CD4-positive, alpha-beta memory T cell (primary cell): ENCODE results near the gene WSCD2. TPM values are rescaled to one million over a fixed set of nuclear protein-coding genes. Genes with fewer than 3 reads are reported as not detected.

ENCODE experiments used
- CTCF ChIA-PET: fragments of 350-600 bp; sonication (Branson Sonifier 250); formaldehyde crosslinking; loops from one replicate; lab custom pipeline; 2021; ENCODE audit warnings: inconsistent platforms; ENCODE audit not compliant: partially characterized antibody; lab: Charles Lee
- POLR2A ChIA-PET: fragments of 350-600 bp; sonication (Branson Sonifier 250); formaldehyde crosslinking; loops from one replicate; lab custom pipeline; 2021; ENCODE audit not compliant: partially characterized antibody; lab: Charles Lee
- DNase-seq, 5 donors: peaks; one replicate each; pipeline versions ENCODE4 v3.0.0 to v3.0.0-alpha.2; 2020 to 2022; ENCODE audit warnings: mixed read lengths in 1 of 5
- H3K27ac ChIP-seq: one replicate; pipeline ENCODE4 v1.7.0; 2013; ENCODE audit warnings: low read depth, low read length
- H3K27me3 ChIP-seq: 2 replicates; pipeline ENCODE4 v1.7.0; 2013; ENCODE audit warnings: mild to moderate bottlenecking, low read length, moderate library complexity; ENCODE audit not compliant: insufficient read depth
- H3K36me3 ChIP-seq: 2 replicates; pipeline ENCODE4 v1.7.0; 2013; ENCODE audit warnings: mild to moderate bottlenecking, low read length, moderate library complexity; ENCODE audit not compliant: insufficient read depth
- H3K4me1 ChIP-seq: 2 replicates; pipeline ENCODE4 v1.7.0; 2013; ENCODE audit warnings: mild to moderate bottlenecking, low read length, moderate library complexity; ENCODE audit not compliant: insufficient read depth
- H3K4me3 ChIP-seq, 2 donors: one replicate each; pipeline ENCODE4 v1.7.0; 2013; ENCODE audit warnings: low read length in 2 of 2, mild to moderate bottlenecking in 1 of 2
- H3K9me3 ChIP-seq, 2 donors: one replicate each; pipeline ENCODE4 v1.7.0; 2013; ENCODE audit warnings: low read length in 2 of 2, control low read depth in 1 of 2; ENCODE audit not compliant: control insufficient read depth in 1 of 2
- H3K27ac Mint-ChIP-seq, 7 donors: one replicate each; pipeline ENCODE4 v1.8.0; 2020 to 2021; ENCODE audit warnings: mixed read lengths in 7 of 7, mild to moderate bottlenecking in 6 of 7, inconsistent platforms in 3 of 7, moderate library complexity in 3 of 7
- H3K27me3 Mint-ChIP-seq, 2 donors: one replicate each; pipeline ENCODE4 v1.8.0; 2020 to 2021; ENCODE audit warnings: mixed read lengths in 2 of 2
- H3K36me3 Mint-ChIP-seq, 2 donors: one replicate each; pipeline ENCODE4 v1.8.0; 2020 to 2021; ENCODE audit warnings: mixed read lengths in 2 of 2, inconsistent platforms in 1 of 2, mild to moderate bottlenecking in 1 of 2
- H3K4me1 Mint-ChIP-seq, 4 donors: one replicate each; pipeline ENCODE4 v1.8.0; 2020 to 2021; ENCODE audit warnings: mixed read lengths in 4 of 4, mild to moderate bottlenecking in 1 of 4
- H3K4me3 Mint-ChIP-seq, 8 donors: one replicate each; pipeline ENCODE4 v1.8.0; 2020 to 2021; ENCODE audit warnings: mixed read lengths in 8 of 8, mild to moderate bottlenecking in 7 of 8, moderate library complexity in 6 of 8, inconsistent platforms in 3 of 8
- H3K9me3 Mint-ChIP-seq, 8 donors: one replicate each; pipeline ENCODE4 v1.8.0; 2020 to 2021; ENCODE audit warnings: mixed read lengths in 8 of 8, mild to moderate bottlenecking in 5 of 8, inconsistent platforms in 3 of 8, moderate library complexity in 1 of 8
- intact Hi-C: fragments of 100-400 bp; cut with micrococcal nuclease; formaldehyde crosslinking; loops from one replicate; pipeline ENCODE4 v1.15.1; 2023
- polyA plus RNA-seq, 2 donors: library from polyadenylated mRNA; unstranded; fragments of 300-500 nt; fragmentation: Illumina TruSeq; gene quantifications; one replicate each; pipeline ENCODE4 v1.2.3, GENCODE V29; 2021
- total RNA-seq, 2 experiments: library from RNA; stranded (reverse); gene quantifications; one replicate each; pipeline ENCODE4 v1.2.3, GENCODE V29; 2021

WSCD2 gene
- total and polyA plus RNA-seq, 4 experiments from 2014 or later: not detected

DNA sequence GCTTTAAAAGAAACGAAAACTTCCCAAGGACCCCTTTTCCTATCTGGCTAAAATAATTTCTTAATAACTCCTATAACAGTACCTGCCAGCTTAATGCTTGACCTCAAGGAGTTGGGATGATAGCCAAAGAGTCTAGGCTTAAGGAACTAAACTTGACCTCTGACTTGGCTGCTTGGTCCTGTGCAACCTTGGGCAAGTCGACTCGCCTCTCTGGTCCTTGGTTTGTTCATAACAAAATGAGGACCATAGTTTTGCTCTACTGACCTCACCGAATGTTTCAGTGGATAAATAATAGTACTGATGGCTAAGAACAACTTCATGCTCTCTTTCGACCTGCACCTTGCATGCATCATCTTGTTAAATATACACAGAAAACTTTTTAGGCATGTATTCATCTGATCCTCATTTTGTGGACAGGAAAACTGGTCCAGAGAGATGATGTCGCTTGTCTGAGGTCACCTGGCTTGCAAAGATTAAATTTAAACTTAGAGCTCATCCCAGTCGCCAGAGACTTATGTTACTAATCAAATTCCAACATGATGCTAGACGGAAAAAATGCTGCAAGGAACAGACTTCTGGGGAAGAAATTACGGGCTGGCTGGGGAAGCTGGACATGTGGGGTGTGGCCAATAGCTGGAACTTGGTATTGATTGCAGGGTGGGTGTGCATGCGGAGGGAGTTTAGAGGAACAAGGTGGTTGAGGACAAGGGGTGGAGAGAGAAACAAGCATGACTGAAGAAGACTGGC is 38.0 kb upstream of the WSCD2 start:
- ChIA-PET POLR2A (no interaction called here), CTCF (interaction anchor here (1.1 kb wide), 1 partner anchor 11 kb away, joined by 3 read pairs; no protein-coding TSS in a partner anchor)
- intact Hi-C loops: no loop called here

DNA sequence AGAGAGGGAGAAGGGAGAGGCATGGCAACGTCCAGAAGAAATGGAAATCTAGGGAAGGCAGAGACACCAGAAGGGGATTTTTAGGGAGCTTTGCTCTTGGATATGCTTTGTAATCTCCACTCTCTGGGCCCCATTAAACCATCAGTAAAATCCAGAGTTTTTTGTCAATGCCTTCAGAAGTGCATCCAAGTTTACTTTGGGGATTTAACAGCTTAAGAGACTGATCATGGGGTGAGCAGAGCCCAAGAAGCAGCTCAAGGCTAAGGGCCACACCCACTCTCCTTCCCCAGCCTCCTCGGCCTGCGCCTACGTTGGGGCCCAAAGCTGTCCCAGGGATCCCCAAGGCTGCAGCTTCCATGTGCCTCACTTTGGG is 37.4 kb upstream of the WSCD2 start:
- CTCF ChIA-PET: interaction anchor here (1.1 kb wide), 1 partner anchor 12 kb away, joined by 3 read pairs; no protein-coding TSS in a partner anchor
- H3K4me3 ChIP-seq: no peak overlapping the region
- POLR2A ChIA-PET: no interaction called here

More for the DNA sequence above, 38.0 kb upstream of the WSCD2 start:
- no peak for DNase-seq
- Histone ChIP-seq H3K36me3 (no peaks in the 10 kb centered on the region), H3K27ac (no peak overlapping the region), H3K4me1 (no peaks in the 10 kb centered on the region), H3K9me3 (no peaks in the 10 kb centered on the region), H3K4me3 (no peak overlapping the region), H3K27me3 (no peaks in the 10 kb centered on the region)
- Mint-ChIP-seq H3K27ac (no peak overlapping the region), H3K9me3 (peaks cover 0 to 24% (median 18%) of the 10 kb centered on the region in 8 donors), H3K4me1 (peaks cover 0 to 1% (median 0%) of the 10 kb centered on the region in 4 donors), H3K36me3 (no peaks in the 10 kb centered on the region), H3K4me3 (no peak overlapping the region), H3K27me3 (peaks cover 5 to 11% of the 10 kb centered on the region in 2 donors)

DNA sequence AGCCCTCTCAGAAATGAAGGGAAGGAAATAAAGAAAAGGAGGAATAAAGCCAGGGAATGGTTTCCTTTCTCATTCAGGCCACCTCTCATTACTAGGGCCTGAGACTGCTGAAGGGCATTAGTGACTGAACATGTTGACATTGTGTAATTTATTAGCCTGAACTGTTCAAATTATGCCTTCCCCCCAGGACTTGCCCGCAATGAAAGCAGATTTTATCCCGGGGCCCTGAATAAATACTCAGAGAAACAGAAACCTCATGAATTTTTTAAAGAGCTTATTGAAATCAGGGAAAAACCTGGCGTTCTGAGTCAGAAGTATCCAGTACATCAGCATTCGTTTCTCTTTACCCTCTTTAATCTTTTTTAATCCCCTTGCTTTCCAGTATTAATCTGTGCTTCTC is 35.9 kb upstream of the WSCD2 start:
- CTCF ChIA-PET: no interaction called here
- no peak overlapping the region for H3K4me3 ChIP-seq
- POLR2A ChIA-PET: no interaction called here

More for the DNA sequence above, 37.4 kb upstream of the WSCD2 start:
- Histone ChIP-seq H3K9me3 (no peaks in the 10 kb centered on the region), H3K27me3 (no peaks in the 10 kb centered on the region), H3K27ac (no peak overlapping the region), H3K4me1 (no peaks in the 10 kb centered on the region), H3K36me3 (no peaks in the 10 kb centered on the region)
- intact Hi-C loops: no loop called here
- H3K36me3 Mint-ChIP-seq: no peaks in the 10 kb centered on the region
- H3K27me3 Mint-ChIP-seq: peaks cover 5 to 11% of the 10 kb centered on the region in 2 donors
- no peak overlapping the region for H3K4me3 Mint-ChIP-seq
- DNase-seq: no peak
- no peak overlapping the region for H3K27ac Mint-ChIP-seq
- H3K4me1 Mint-ChIP-seq: peaks cover 0 to 1% (median 0%) of the 10 kb centered on the region in 4 donors
- H3K9me3 Mint-ChIP-seq: peaks cover 0 to 24% (median 18%) of the 10 kb centered on the region in 8 donors

DNA sequence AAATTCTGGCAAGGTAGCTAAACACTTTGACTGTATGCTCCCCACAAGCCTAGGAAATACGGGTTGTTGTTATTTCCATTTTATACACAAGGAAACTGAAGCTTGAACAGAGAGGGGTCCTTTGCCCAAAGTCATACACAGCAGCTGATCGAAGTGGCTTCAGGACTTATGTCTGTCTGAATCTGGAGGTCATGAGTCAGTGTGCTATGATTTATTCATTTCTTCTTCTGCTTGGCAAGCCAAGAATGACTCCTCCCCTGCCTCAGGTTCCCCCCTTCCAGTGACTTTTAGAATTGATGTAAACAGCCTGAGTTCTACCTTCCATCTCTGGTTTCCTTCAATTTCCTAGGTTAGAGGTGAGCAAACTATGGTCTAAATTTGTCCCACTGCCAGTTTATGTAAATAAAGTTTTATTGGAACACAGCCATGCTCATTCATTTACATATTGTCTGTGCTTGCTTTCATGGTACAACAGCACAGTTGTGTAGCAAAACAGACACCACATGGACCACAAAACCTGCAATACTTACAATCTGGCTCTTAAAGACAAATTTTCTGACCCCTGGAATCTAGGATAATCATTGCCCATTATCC is 34.9 kb upstream of the WSCD2 start:
- peaks cover 0 to 4% (median 0%) of the 10 kb centered on the region in 8 donors for H3K9me3 Mint-ChIP-seq
- no peak overlapping the region for H3K4me3 Mint-ChIP-seq
- H3K36me3 ChIP-seq: no peaks in the 10 kb centered on the region
- H3K27ac Mint-ChIP-seq: no peak overlapping the region
- intact Hi-C loops: no loop called here
- H3K4me1 Mint-ChIP-seq: peaks cover 0 to 1% (median 0%) of the 10 kb centered on the region in 4 donors
- no peak overlapping the region for H3K27ac ChIP-seq
- POLR2A ChIA-PET: no interaction called here
- CTCF ChIA-PET: no interaction called here
- H3K4me3 ChIP-seq: no peak overlapping the region
- DNase-seq: no peak
- no peaks in the 10 kb centered on the region for H3K27me3 ChIP-seq
- H3K36me3 Mint-ChIP-seq: no peaks in the 10 kb centered on the region
- H3K9me3 ChIP-seq: no peaks in the 10 kb centered on the region
- peaks cover 5 to 12% of the 10 kb centered on the region in 2 donors for H3K27me3 Mint-ChIP-seq
- H3K4me1 ChIP-seq: no peaks in the 10 kb centered on the region

More for the DNA sequence above, 35.9 kb upstream of the WSCD2 start:
- no peaks in the 10 kb centered on the region for H3K4me1 ChIP-seq
- no peak for DNase-seq
- H3K9me3 ChIP-seq: no peaks in the 10 kb centered on the region
- peaks cover 0 to 11% (median 4%) of the 10 kb centered on the region in 8 donors for H3K9me3 Mint-ChIP-seq
- H3K27ac ChIP-seq: no peak overlapping the region
- no peaks in the 10 kb centered on the region for H3K27me3 ChIP-seq
- peaks cover 5 to 12% of the 10 kb centered on the region in 2 donors for H3K27me3 Mint-ChIP-seq
- intact Hi-C loops: no loop called here
- peaks cover 0 to 1% (median 0%) of the 10 kb centered on the region in 4 donors for H3K4me1 Mint-ChIP-seq
- no peak overlapping the region for H3K27ac Mint-ChIP-seq
- no peaks in the 10 kb centered on the region for H3K36me3 Mint-ChIP-seq
- H3K4me3 Mint-ChIP-seq: no peak overlapping the region
- no peaks in the 10 kb centered on the region for H3K36me3 ChIP-seq

DNA sequence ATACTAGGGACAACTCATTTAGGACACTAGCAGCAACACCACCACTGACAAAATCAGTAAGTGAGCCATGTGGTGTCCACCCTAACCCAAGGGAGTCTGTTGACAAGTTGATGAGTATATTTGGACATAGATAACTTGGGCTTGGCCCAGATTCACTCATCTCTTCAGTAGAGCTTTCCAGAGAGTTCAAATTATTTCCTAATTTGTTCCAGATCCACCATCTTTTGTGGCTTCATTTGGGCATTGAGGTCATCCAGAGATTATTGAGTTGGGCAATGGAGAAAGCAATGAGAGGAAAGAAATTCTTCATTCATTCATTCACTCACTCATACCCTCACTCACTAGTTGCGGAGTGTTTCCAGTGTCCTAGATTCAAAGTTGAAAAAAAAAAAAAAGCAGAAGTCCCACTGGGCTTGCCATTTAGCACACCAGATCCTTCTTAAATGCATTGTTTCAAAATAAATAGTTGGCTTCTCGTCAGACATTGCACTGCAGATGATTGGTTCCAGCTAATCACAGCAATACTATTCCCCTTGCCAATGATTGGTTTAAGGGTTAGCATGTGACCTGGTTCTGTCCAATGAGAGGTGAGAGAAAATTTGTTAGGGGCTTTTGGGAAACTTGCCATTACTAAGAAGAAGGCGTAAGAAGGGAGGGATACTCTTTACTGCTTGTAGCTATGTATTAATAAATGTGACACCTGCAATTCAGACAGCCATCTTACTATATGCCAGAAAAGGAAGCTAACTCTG is 31.8 kb upstream of the WSCD2 start:
- H3K27me3 ChIP-seq: no peaks in the 10 kb centered on the region
- H3K9me3 Mint-ChIP-seq: peaks cover 0 to 2% (median 0%) of the 10 kb centered on the region in 8 donors
- no peaks in the 10 kb centered on the region for H3K36me3 Mint-ChIP-seq
- H3K27ac Mint-ChIP-seq: peak overlapping the region in 1 of 7 donors; percentile 32
- no peaks in the 10 kb centered on the region for H3K4me1 Mint-ChIP-seq
- H3K4me1 ChIP-seq: no peaks in the 10 kb centered on the region
- H3K27me3 Mint-ChIP-seq: peaks cover 6% of the 10 kb centered on the region in 2 donors
- H3K9me3 ChIP-seq: no peaks in the 10 kb centered on the region
- no peak overlapping the region for H3K4me3 Mint-ChIP-seq
- intact Hi-C loops: no loop called here
- ChIA-PET CTCF (interaction anchor here (1.1 kb wide), 1 partner anchor 360 kb away, joined by 4 read pairs; no protein-coding TSS in a partner anchor), POLR2A (no interaction called here)
- no peak for DNase-seq
- H3K4me3 ChIP-seq: no peak overlapping the region
- H3K27ac ChIP-seq: no peak overlapping the region
- H3K36me3 ChIP-seq: no peaks in the 10 kb centered on the region

DNA sequence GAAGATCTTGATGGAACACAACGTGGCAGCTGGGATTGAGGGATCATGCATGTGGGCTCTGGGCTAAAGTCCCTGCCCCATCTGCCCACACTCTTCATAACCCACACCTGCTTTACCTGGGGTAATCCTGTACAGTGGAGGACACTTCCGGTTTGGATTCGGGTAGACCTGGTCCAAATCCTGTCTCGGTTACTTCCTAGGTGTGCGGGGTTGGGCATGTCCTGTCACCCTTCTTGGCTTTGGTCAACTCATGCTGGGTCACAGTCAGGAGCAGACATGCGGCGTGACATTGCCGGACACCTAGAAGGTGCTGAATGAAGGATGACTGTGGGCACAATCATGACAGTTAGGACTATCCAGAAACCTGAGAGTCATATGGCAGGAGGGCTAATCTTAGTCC is 30.7 kb upstream of the WSCD2 start:
- peaks cover 3 to 7% of the 10 kb centered on the region in 2 donors for H3K27me3 Mint-ChIP-seq
- H3K9me3 Mint-ChIP-seq: no peaks in the 10 kb centered on the region
- no peaks in the 10 kb centered on the region for H3K36me3 Mint-ChIP-seq
- intact Hi-C loops: no loop called here
- H3K4me3 Mint-ChIP-seq: no peak overlapping the region
- H3K4me1 Mint-ChIP-seq: no peaks in the 10 kb centered on the region
- Histone ChIP-seq H3K27ac (no peak overlapping the region), H3K4me3 (no peak overlapping the region), H3K4me1 (no peaks in the 10 kb centered on the region), H3K27me3 (no peaks in the 10 kb centered on the region), H3K36me3 (no peaks in the 10 kb centered on the region), H3K9me3 (no peaks in the 10 kb centered on the region)
- DNase-seq: no peak
- CTCF ChIA-PET: interaction anchor here (1.1 kb wide), 1 partner anchor 359 kb away, joined by 4 read pairs; no protein-coding TSS in a partner anchor
- no peak overlapping the region for H3K27ac Mint-ChIP-seq
- POLR2A ChIA-PET: no interaction called here

DNA sequence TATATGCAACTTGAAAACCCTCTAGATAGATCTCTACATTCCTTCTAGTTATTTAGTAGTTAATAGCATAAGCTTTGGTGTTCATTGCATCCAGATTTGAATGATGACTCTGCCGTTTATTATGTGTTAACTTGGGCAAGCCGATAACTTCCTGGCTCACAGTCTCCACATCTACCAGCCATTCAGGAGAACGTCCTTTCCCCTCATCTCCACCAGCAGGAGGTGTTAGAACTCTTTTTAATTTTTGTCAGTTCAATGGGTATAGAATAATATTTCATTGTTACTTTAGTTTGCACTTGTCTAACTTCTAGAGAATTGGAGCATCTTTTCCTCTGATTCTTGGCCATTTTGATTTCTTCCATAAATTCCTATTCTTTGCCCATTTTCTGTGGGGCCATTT is 30.0 kb upstream of the WSCD2 start:
- peak in 2 of 5 donors; percentile 1 to 6 for DNase-seq

More for the DNA sequence above, 30.0 kb upstream of the WSCD2 start:
- H3K27me3 ChIP-seq: no peaks in the 10 kb centered on the region
- no peaks in the 10 kb centered on the region for H3K4me1 ChIP-seq
- intact Hi-C loops: no loop called here
- Mint-ChIP-seq H3K27ac (no peak overlapping the region), H3K36me3 (no peaks in the 10 kb centered on the region), H3K4me3 (no peak overlapping the region), H3K4me1 (no peaks in the 10 kb centered on the region), H3K27me3 (peaks cover 3 to 4% of the 10 kb centered on the region in 2 donors), H3K9me3 (no peaks in the 10 kb centered on the region)
- ChIA-PET CTCF (no interaction called here), POLR2A (no interaction called here)
- no peak overlapping the region for H3K27ac ChIP-seq
- H3K36me3 ChIP-seq: no peaks in the 10 kb centered on the region
- H3K4me3 ChIP-seq: no peak overlapping the region
- H3K9me3 ChIP-seq: no peaks in the 10 kb centered on the region
